NOMO-1 (cell line): ENCODE results near the gene LINGO4.

Experiments used
- DNase-seq, 2 experiments: peaks; one replicate each; lab custom pipeline; 2025; ENCODE audit not compliant: unreplicated experiment in 2 of 2; lab: John Stamatoyannopoulos, UW

Gene LINGO4

DNA sequence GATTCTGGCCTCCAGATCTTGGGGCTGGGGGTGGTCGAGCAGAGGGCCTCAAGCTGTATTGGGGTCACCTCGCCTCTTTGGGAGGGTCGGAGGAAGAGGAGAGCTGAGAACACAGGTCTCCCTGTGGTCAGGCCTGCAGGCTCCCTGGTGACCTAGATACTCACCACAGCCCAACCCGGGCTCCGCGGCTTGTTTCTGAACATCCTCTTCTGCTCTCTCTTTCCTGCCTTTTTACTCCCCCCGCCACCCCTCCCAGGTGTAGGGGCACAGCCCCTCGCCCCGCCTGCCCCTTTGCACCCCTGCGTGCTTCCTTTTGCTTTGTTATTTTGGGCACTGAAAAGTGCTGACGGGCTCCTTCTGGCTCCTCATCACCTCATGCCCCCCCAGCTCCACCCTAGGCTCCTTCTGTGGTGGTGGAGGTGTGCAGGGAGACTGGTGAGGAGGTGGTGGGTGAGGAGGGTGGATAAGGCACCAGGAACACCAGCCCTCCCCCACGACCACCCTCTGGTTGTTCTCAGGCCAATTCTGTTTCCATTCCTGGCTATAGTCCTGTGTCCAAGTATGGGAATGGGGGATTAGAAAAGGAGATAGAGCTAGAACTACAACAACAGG is 10.6 kb upstream of the LINGO4 start:
- no peak for DNase-seq

DNA sequence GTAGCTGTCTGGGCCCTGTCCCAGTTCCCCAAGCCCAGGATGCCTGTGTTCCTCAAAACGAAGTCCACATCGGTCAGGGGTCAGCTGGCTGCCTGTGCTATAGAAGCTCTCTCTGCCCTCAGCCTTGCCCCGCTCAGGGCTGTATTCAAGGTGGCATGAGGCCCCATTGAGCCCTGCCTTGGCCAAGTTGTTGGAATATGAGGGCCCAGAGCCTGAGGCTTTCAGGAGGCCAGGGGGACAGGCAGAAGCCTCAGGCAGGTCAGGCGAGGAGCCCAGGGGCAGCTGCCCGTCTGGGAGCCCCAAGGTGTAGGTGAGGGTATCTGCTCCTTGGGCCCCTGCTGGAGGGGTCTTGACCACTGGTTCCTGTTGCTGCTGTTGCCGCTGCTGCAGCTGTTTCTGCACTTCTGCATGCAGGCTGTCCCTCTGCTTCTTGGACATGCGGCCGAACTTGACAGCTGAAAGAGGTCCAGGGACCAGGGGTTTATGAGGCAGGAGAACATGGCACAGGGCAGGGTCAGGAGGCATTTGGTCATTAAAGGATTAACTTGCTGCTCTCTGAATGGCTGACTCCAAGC is 9.8 kb upstream of the LINGO4 start:
- no peak for DNase-seq

DNA sequence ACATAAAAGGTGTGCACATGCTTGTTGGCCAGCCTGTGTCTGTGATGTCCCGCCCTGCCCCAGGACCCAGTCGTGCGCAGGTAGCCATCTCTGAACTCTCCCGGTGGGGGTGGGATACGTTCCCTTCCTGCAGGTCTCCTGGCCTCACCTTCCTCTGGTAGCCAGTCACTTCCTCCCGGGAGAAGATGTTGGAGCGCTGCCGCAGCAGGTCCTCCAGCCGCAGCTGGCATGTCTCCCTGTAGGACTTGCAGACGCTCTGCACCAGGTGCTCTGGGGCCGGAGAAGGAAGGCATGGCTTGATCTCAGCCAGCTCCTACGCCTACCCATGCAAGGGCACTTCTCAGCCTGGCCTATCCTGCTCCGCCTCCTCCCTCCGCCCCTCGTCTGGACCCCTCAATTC is 9.2 kb upstream of the LINGO4 start:
- DNase-seq: no peak

DNA sequence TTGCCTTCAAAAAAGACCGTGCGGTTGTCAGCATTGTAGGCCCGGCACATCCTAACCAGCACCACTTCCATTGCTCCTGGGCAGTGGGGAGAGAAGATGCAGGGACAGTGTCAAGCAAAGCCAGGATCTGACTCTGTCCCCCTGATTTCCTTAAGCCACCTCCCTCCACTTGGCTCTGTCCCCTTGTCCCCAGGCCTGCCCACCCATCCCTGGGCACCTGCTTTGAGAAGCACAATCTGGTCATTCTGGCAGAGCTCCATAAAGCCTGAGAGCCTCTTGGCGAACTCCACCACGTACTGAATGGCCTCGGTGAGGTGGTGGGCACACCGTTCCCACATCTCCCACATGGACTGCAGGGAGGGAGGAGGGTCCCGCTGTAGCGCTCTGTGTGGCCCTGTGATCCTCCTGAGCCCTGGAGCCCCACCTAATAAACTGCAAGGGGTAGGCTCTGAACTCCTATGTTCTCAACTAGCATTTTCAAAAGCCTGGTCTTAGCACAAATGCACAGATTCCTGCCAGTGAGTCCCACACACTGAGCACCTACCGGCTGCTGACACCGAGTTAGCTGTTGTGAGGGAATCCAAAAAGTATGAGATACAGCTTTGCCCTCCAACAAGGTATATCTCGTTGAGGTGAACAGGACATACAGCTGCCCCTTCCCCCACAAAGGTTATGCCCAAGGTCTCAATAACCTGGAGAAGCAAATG is 8.2 kb upstream of the LINGO4 start:
- DNase-seq: no peak

DNA sequence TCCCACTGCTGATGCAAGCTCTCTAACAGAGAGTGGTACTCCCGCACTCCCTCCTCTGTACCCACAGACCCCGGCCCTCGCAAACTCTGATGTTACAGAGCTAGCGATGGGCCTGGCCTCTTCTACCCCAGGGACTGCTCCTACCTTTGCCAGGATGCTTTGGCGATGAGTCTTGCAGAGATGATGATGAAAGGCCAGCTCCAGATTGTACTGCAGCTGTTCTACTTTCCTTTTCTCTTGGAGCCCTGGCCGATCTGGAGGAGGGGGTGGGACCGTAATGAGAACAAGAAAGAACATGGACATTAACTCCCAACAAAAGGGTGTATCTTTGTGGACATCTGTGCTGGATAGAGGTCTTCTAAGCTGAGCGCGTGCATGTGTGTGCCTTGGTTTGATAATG is 6.0 kb upstream of the LINGO4 start:
- no peak for DNase-seq

DNA sequence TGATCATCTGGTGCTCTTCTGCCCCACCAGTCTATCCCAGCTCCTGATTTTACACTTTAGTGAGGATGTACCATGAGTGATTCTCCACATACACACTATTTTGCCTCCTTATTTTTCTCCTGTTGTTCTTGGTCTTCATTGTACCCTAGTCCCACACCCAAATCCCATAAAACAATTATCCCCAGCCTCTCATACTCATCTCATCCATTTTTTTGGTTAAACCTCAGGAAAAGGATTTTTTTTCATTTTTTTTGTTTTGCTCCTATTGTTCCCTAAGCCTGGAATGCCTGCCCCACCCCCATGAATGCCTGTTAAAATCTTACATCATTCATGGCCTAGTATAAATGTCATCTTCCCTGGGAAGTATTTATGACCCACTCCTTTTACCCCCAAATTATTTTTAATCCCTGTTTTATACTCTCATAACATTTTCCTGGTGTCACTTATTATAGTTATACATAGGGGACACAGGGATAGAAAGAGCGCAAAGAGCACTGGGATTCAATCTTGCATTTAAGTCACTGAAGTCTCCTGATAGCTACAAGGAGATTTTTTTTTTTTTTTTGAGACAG is 4.9 kb upstream of the LINGO4 start:
- no peak for DNase-seq

DNA sequence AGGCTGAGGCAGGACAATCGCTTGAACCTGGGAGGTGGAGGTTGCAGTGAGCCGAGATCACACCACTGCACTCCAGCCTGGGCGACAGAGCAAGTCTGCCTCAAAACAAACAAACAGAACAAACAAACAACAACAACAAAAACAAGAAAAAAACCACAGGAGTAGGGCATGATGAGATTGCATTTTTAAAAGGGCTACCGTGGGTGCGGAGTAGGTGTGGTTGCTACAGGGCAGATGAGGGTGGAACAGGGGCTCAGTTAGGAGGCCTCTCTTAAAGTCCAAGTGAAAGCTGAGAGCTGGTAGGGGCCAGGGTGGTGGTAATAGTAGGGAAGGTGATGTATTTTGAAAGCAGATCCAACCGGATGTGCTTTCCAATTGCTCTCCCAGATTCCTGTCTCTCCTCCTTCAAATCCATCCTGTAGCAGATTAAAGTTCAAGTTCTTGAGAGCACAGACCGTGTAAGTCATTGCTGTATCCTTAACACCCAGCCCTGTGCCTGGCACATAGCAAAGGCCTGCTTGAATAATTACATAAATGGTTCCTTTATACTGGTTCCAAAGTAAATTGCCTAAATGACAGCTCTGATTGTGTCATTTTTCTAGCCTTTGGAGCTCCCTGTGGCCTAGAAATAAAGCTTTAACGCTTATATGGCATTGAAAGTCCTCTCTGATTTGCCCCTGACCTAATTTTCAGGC is 4.2 kb upstream of the LINGO4 start:
- no peak for DNase-seq

DNA sequence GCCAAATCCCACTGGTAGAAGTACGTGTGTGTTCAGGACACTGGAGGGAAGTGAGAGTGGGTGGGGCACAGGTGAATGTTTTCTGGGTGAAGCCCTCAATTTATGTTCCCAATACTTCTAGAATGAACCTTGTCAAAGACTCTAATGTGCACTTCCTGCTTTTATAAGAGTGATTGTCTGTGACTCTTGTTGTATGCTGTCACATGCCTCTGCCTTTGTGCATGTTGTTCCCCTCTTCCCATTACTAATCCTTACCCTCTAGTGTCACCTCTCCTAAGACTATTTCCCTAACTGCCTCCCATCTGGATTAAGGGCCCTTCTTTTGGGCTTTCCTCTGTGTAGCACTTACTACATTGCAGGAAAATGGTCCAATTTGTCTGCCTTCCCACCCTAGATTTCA is 2.5 kb upstream of the LINGO4 start:
- DNase-seq: no peak

DNA sequence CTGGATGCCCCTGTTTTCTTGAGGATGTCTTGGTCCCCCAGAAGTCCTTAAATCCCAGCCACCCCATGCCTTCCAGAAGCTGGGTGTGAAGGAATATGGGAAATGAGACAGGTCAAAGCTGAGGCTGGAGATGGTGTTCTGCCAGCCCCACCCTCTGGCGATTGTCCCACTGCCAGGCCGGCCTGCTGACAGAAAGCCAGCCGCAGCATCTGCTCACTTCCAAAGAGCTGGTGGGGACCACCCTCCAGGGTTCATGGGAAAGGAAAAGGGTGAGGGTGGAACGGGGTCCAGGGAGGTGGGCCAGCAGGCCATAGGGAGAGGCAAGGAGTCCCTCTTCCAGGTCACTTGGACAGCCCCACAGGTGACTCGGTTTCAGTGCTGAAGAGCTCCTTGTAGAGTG is 1.9 kb upstream of the LINGO4 start:
- no peak for DNase-seq

DNA sequence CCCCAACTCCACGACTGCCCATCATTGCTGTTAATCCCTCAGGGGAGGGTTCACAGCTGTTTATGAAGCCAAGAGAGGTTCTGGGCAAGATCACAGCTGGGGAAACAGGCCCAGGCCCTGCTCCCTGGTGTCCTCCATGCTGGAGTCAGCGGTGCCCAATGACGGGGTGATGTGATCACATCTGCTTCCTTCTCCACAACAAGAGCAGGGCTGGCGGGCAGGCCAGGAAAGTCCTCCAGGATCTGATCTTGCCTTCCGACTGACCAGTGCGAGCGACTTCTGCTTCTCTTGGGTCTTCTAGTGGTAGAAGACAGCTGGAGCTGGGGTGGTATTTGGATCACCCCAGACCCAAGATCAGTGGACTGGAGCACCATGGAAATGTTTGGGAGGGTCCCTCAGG is 951 bp upstream of the LINGO4 start:
- no peak for DNase-seq

DNA sequence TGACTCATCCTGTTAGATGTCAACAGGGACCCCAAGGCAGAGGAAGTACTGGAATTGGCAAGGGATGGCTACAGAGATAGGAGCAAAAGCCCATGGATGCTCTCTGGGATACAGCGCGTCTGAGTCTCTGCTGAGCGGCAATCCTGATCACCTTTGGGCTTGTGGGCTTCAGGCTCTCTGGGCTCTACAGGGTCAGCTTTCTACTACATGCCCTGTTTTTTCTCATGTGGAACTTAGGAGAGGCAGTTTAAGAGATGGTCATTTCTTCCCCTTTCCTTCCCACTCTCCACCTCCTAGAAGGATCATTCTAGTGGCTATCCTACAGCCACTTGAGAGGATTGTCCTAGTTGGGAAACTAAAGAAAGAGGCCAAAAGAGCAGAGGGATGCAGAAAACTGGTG is 1.3 kb downstream of the LINGO4 start:
- no peak for DNase-seq

DNA sequence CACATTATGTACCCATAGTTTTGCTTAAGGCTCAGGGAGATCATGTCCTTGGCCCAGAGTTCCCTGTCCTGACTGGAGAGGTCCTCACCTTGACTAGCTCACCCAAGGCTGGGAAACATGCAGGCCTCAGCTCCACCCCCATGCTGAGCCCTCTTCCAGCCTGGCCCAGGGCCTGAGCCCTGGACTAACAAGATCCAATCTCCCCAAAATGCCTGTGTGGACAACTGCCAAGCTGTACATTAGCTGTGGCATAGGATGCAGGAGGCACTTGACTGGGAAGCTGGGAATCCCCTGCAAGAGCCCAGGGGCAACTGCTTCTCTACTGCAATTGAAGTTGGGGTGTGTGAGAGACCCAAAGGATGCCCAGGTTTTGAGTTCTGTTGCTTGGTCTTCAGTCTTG is 2.1 kb downstream of the LINGO4 start:
- DNase-seq: no peak

DNA sequence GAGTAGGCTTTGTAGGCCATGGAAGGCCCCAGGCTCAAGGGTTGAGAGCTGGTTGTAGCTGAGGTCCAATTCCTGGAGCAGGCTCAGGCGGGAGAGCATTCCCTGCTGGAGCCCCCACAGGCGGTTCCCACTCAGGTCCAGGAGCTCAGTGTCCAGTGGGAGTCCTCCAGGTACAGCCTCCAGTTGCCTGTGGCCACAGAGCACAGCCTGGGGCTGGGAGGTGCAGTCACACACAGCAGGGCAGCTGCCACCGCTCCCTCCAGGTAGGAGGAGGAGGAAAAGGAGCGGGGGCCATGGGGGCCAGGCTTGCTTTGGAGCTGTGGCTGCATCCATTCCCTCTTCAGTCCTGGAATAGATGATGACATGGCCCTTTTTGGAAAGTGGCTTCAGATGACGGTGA is 2.8 kb downstream of the LINGO4 start:
- no peak for DNase-seq

DNA sequence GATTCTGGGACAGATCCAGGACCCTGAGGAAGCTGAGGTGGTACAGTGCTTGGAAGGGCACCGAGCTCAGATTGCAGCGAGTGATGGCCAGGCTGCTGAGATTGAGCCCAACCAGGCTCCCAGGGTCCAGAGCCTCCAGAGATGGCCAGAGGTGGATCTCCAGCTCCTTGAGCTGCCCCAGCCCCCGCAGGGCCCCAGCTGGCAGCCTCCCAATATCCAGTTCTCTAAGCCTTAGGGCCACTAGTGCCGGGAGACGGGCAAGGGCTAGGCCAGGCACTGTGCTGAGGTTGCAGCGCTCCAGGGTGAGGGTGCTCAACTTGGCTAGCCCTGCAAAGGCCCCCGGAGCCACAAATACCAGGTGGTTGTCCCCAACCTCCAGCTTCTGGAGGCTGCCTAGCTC is 3.4 kb downstream of the LINGO4 start:
- no peak for DNase-seq

DNA sequence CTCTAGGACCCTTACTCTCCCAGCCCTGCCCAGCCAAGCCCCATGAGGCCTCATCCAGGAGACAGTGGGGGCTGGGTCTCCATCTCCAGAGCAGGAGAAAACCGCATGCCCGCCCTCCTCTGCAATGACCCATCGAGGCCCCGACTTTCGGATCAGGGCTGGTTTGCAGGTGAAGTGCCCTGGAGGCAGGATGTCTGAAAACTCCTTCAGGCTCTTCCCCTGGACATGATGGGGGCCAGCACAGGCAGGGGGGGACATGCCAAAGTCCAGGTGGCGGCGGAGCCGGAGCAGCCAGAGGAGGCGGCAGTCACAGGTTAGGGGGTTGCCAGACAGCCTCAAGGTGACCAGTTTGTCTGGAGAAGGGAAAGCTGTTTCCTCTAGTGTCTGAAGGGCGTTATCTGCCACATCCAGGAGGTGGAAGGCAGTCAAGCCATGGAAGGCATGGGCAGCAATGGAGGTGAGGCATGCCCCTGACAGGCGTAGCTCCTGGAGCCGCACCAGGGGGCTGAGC is 3.9 kb downstream of the LINGO4 start:
- no peak for DNase-seq

DNA sequence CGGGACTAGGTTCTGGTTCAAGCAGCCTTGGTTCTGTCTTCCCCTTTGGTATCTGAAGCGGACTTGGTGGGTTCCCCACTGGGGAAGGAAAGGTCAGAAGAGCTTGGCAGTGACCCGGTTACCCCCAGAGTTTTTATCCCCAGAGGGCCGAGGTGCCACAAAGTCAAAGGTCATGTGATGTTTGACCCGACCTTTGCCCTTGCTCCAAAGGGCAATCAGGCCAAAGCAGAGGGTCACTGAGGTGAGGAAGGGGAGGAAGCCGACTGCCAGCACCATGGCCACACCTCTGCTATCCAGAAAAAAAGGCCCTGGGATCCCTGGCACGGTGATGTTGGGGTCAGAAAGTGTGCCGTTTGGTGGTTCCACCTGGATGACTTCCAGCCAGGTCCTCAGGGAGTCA is 4.4 kb downstream of the LINGO4 start:
- DNase-seq: no peak

DNA sequence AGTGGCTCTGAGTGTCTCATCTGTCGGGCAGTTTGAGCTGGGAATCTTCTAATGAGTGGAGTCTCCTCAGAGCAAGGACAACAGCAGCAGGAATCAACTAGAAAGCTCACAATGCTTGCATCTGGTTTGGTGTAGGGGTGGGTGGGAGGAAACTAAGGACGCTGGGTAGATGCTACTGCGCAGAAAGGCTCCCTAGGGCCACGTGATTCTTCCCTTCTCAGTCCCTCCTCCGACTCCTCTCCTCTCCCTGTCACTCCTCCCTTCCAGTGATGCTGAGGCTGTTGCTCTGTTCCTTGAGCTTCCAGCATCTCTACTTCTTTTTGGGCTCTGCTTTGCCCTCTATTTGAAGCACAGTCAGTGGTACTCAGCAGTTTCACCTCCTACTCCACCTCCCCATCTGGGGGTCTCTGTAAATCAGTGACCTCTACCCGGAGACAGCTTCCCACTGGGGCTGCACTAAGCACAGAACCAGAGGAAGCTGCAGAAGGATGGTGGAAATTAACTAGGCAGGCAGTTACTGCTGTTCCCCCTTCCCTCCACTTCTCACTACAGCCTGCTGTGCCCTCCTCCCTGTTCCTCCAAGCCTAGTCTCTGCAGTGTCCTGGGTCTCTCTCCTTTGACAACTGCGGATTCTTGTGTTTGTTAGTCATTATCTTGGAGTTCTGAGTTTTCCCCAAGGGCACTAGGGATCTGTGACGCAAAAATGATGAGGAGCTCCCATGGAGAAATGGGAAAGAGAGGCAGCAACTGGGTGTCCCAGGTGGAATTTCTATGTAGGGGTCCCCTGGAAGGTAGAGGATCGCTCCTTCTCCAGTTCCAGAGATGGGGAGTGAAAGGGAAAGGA is 5.8 kb downstream of the LINGO4 start:
- DNase-seq: no peak

DNA sequence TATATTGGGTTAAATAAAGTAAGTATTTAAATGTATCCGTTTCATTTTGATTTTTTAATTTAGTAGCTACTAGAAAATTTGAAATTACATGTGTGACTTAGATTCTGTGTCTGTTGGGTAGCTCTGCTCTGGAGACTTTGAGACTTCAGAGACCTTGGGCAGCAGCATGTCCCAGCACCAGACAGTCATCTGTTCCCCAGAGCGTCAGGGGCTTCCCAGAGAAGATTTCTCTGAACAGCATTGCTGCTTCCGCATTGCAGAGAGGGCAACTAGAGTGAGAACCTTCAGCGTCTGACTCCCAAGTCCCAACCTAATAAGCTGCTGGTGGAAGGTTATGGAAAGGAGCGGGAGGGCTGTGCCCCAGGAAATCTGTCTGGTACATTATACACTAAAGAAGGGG is 6.6 kb downstream of the LINGO4 start:
- no peak for DNase-seq

DNA sequence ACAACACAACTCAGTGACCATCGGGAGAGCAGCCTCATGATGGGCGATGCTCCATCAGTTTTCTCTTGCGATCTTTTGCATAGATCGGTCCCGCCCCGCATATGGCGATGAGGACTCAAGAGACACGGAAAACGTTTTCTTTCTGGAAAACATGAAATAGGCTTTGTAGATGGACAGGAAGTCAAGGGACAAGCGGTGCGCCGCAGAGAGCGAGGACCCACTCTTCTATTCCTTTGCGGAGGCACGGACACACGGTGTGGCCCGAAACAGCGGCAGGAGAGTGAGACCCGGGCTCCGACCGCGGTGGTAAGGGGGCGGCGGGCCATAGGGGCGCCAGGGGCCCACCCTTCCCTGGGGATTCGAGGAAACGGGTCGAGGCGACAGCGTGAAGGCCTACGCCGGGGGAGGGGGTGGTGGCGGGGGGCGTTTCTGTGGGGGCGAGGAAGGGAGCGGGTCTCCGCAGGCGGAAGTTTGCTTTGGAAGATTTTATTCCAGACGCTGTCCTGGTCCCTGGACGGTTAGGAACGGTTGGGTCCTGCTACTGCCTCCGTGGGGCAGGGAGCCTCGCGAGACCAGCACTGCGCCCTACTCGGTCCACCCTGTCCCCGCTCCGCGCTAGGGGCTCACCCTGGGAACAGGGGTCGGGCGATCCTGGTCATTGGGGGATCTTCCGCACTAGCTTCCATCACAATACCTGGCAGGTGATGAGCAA is 14.1 kb downstream of the LINGO4 start:
- peak in 1 of 2 experiments; percentile 61 for DNase-seq
